Endothelial cell (in vitro differentiated cells): ENCODE results near the gene NOTO. TPM values are rescaled to one million over a fixed set of nuclear protein-coding genes. Genes with fewer than 3 reads are reported as not detected.
"Not testable (repeated sequence)": the region's sequence is repeated elsewhere in the genome, so short reads cannot be mapped to it uniquely, and the experiment has no call there.

Experiments used
- DNase-seq: peaks from one replicate; pipeline ENCODE4 v3.0.0; 2021; ENCODE audit warnings: low spot score
- H3K27ac Mint-ChIP-seq: one replicate; pipeline ENCODE4 v1.8.0; 2021; ENCODE audit warnings: mixed read lengths, inconsistent platforms; ENCODE audit not compliant: unreplicated experiment
- H3K27me3 Mint-ChIP-seq: one replicate; pipeline ENCODE4 v1.8.0; 2021; ENCODE audit warnings: mild to moderate bottlenecking, moderate library complexity, mixed read lengths, inconsistent platforms; ENCODE audit not compliant: unreplicated experiment
- H3K36me3 Mint-ChIP-seq: one replicate; pipeline ENCODE4 v1.8.0; 2021; ENCODE audit warnings: mild to moderate bottlenecking, low read depth, mixed read lengths, inconsistent platforms; ENCODE audit not compliant: unreplicated experiment
- H3K4me1 Mint-ChIP-seq: one replicate; pipeline ENCODE4 v1.8.0; 2021; ENCODE audit warnings: mild to moderate bottlenecking, mixed read lengths, inconsistent platforms; ENCODE audit not compliant: unreplicated experiment
- H3K4me3 Mint-ChIP-seq: one replicate; pipeline ENCODE4 v1.8.0; 2021; ENCODE audit warnings: mild to moderate bottlenecking, mixed read lengths, inconsistent platforms; ENCODE audit not compliant: unreplicated experiment
- H3K9me3 Mint-ChIP-seq: one replicate; pipeline ENCODE4 v1.8.0; 2021; ENCODE audit warnings: mixed read lengths, inconsistent platforms; ENCODE audit not compliant: unreplicated experiment
- CTCF ChIP-seq: fragments of 200-600 bp; sonication (generic); IDR thresholded peaks from one replicate; pipeline ENCODE4 v1.5.0; 2021; ENCODE audit warnings: antibody characterized with exemption; ENCODE audit not compliant: unreplicated experiment
- total RNA-seq: library from RNA; stranded (reverse); fragmentation: NEBNext Ultra II Directional; extraction: Animal tissue kit (Norgen Biotek cat#: 25700); gene quantifications from one replicate; pipeline ENCODE4 v1.2.1, GENCODE V29; 2021; ENCODE audit not compliant: unreplicated experiment

NOTO gene
- total RNA-seq, 1 donor from 2014 or later: not detected

- peaks cover 11% of the 10 kb centered on the region for H3K27me3 Mint-ChIP-seq
- not testable (repeated sequence) for H3K4me1 Mint-ChIP-seq, H3K27ac Mint-ChIP-seq, DNase-seq, H3K36me3 Mint-ChIP-seq, H3K4me3 Mint-ChIP-seq, H3K9me3 Mint-ChIP-seq
Measured at GRCh38 chr2:73170341-73170740, 32.0 kb upstream of the NOTO start.

- Mint-ChIP-seq H3K36me3 (no peaks in the 10 kb centered on the region), H3K4me3 (peak overlapping the region; percentile 21), H3K27me3 (peaks cover 20% of the 10 kb centered on the region), H3K9me3 (no peaks in the 10 kb centered on the region), H3K4me1 (peaks cover 9% of the 10 kb centered on the region), H3K27ac (no peak overlapping the region)
- DNase-seq: no peak
- TF ChIP-seq CTCF: no peak
Measured at GRCh38 chr2:73172963-73173362, 29.4 kb upstream of the NOTO start.

- Mint-ChIP-seq H3K4me1 (peaks cover 9% of the 10 kb centered on the region), H3K27ac (no peak overlapping the region), H3K4me3 (no peak overlapping the region), H3K36me3 (no peaks in the 10 kb centered on the region), H3K27me3 (peaks cover 20% of the 10 kb centered on the region), H3K9me3 (no peaks in the 10 kb centered on the region)
- no peak for DNase-seq
- TF ChIP-seq CTCF: no peak
Measured at GRCh38 chr2:73173781-73174180, 28.6 kb upstream of the NOTO start.

- H3K9me3 Mint-ChIP-seq: no peaks in the 10 kb centered on the region
- peaks cover 9% of the 10 kb centered on the region for H3K4me1 Mint-ChIP-seq
- no peaks in the 10 kb centered on the region for H3K36me3 Mint-ChIP-seq
- no peak overlapping the region for H3K27ac Mint-ChIP-seq
- TF ChIP-seq CTCF: no peak
- no peak overlapping the region for H3K4me3 Mint-ChIP-seq
- no peak for DNase-seq
- H3K27me3 Mint-ChIP-seq: peaks cover 19% of the 10 kb centered on the region
Measured at GRCh38 chr2:73174244-73174643, 28.1 kb upstream of the NOTO start.

GRCh38 chr2:73174941-73175662 lies 27.3 kb upstream of the NOTO start:
- Mint-ChIP-seq H3K4me1 (peaks cover 9% of the 10 kb centered on the region), H3K27ac (no peak overlapping the region), H3K4me3 (no peak overlapping the region), H3K9me3 (no peaks in the 10 kb centered on the region), H3K27me3 (peaks cover 18% of the 10 kb centered on the region), H3K36me3 (no peaks in the 10 kb centered on the region)
- TF ChIP-seq CTCF: no peak
- no peak for DNase-seq
